ENCODE data around the gene LRRC37B. TPM values are rescaled to one million over a fixed set of nuclear protein-coding genes. Genes with fewer than 3 reads are reported as not detected.
"Not testable (repeated sequence)": the region's sequence is repeated elsewhere in the genome, so short reads cannot be mapped to it uniquely, and the experiment has no call there.

The LRRC37B gene
- total and polyA plus RNA-seq, 8 donors = 11.4 to 44.6 (median 33.1) TPM

- H3K27ac ChIP-seq; H3K36me3 ChIP-seq; H3K4me3 ChIP-seq; ATAC-seq; H3K4me1 ChIP-seq; H3K27me3 ChIP-seq; intact Hi-C loops (cut with DNase I); DNase-seq; H3K9me3 ChIP-seq: not testable (repeated sequence)
These were observed 56.9 kb downstream of the LRRC37B start for GRCh38 chr17:32064091-32064490.

GRCh38 chr17:32066123-32066680 lies 59.0 kb downstream of the LRRC37B start:
- ATAC-seq; intact Hi-C loops (cut with DNase I): not testable (repeated sequence)

GRCh38 chr17:32066863-32067642 lies 59.9 kb downstream of the LRRC37B start:
- TF ChIP-seq CTCF (IDR thresholded peaks at IDR 0.05) = peak in 1 of 2 donors; percentile 70
- H3K4me1 ChIP-seq; H3K27me3 ChIP-seq; H3K36me3 ChIP-seq; H3K9me3 ChIP-seq; intact Hi-C loops (cut with DNase I); H3K27ac ChIP-seq: not testable (repeated sequence)
- ATAC-seq = peak; percentile 99
- H3K4me3 ChIP-seq = peak overlapping the region in 1 of 2 donors; percentile 15
- DNase-seq = peak in 2 of 4 donors; percentile 49 to 92

More at GRCh38 chr17:32066123-32066680, 59.0 kb downstream of the LRRC37B start:
- H3K36me3 ChIP-seq, DNase-seq, H3K27ac ChIP-seq, H3K9me3 ChIP-seq, H3K4me3 ChIP-seq, H3K4me1 ChIP-seq, H3K27me3 ChIP-seq: not testable (repeated sequence)

GRCh38 chr17:32069067-32069466 lies 61.9 kb downstream of the LRRC37B start:
- H3K36me3 ChIP-seq; H3K4me3 ChIP-seq; H3K27me3 ChIP-seq; H3K4me1 ChIP-seq; H3K9me3 ChIP-seq; H3K27ac ChIP-seq; ATAC-seq; DNase-seq; intact Hi-C loops (cut with DNase I): not testable (repeated sequence)

GRCh38 chr17:32071961-32072360 lies 64.8 kb downstream of the LRRC37B start:
- H3K27me3 ChIP-seq; ATAC-seq; H3K36me3 ChIP-seq; H3K9me3 ChIP-seq; intact Hi-C loops (cut with DNase I); H3K4me3 ChIP-seq; H3K4me1 ChIP-seq; DNase-seq; H3K27ac ChIP-seq: not testable (repeated sequence)

GRCh38 chr17:32073131-32073530 lies 65.9 kb downstream of the LRRC37B start:
- H3K4me1 ChIP-seq; H3K27me3 ChIP-seq; H3K4me3 ChIP-seq; DNase-seq; H3K36me3 ChIP-seq; ATAC-seq; H3K27ac ChIP-seq; intact Hi-C loops (cut with DNase I); H3K9me3 ChIP-seq: not testable (repeated sequence)

- H3K27me3 ChIP-seq; H3K4me3 ChIP-seq; intact Hi-C loops (cut with DNase I); H3K4me1 ChIP-seq; H3K36me3 ChIP-seq; H3K9me3 ChIP-seq; H3K27ac ChIP-seq: not testable (repeated sequence)
- ATAC-seq (peak; percentile 43), DNase-seq (peak in 2 of 4 donors; percentile 37 to 61)
These were observed 72.6 kb downstream of the LRRC37B start for GRCh38 chr17:32079753-32080152.

- not testable (repeated sequence) for DNase-seq, H3K27ac ChIP-seq
These were observed 76.4 kb downstream of the LRRC37B start for GRCh38 chr17:32083550-32083979.

GRCh38 chr17:32084003-32084941 lies 77.1 kb downstream of the LRRC37B start:
- intact Hi-C loops (cut with DNase I); H3K4me1 ChIP-seq; H3K36me3 ChIP-seq; H3K9me3 ChIP-seq; H3K27ac ChIP-seq; H3K27me3 ChIP-seq: not testable (repeated sequence)
- ATAC-seq (peak; percentile 73), DNase-seq (peak in 2 of 4 donors; percentile 47 to 92)
- H3K4me3 ChIP-seq = peak overlapping the region; percentile 15 to 39

More at GRCh38 chr17:32083550-32083979, 76.4 kb downstream of the LRRC37B start:
- H3K36me3 ChIP-seq; H3K9me3 ChIP-seq; H3K27me3 ChIP-seq; H3K4me1 ChIP-seq; intact Hi-C loops (cut with DNase I): not testable (repeated sequence)
- peak overlapping the region; percentile 15 to 39 for H3K4me3 ChIP-seq
- peak; percentile 22 for ATAC-seq

- H3K4me1 ChIP-seq; intact Hi-C loops (cut with DNase I): not testable (repeated sequence)
These were observed 78.0 kb downstream of the LRRC37B start for GRCh38 chr17:32084942-32085829.

GRCh38 chr17:32086833-32087232 lies 79.7 kb downstream of the LRRC37B start:
- ATAC-seq; H3K4me3 ChIP-seq; intact Hi-C loops (cut with DNase I); H3K27me3 ChIP-seq; H3K4me1 ChIP-seq; H3K36me3 ChIP-seq; H3K27ac ChIP-seq; DNase-seq; H3K9me3 ChIP-seq: not testable (repeated sequence)

More at GRCh38 chr17:32084942-32085829, 78.0 kb downstream of the LRRC37B start:
- H3K36me3 ChIP-seq, H3K9me3 ChIP-seq, H3K27me3 ChIP-seq, H3K4me3 ChIP-seq, ATAC-seq, H3K27ac ChIP-seq, DNase-seq: not testable (repeated sequence)

Measured in left lung (tissue), 10 donors.